GM19023 (cell line): ENCODE data around the gene CCDC71L.

Source experiments
- ATAC-seq: cut with Tn5 transposase; IDR thresholded peaks from one replicate; pipeline ENCODE4 v1.9.1; 2021; ENCODE audit warnings: mild to moderate bottlenecking, moderate library complexity; ENCODE audit not compliant: unreplicated experiment

Gene CCDC71L

GRCh38 chr7:106626376-106627164 is 34.4 kb downstream of the CCDC71L start:
- no peak for ATAC-seq

DNA sequence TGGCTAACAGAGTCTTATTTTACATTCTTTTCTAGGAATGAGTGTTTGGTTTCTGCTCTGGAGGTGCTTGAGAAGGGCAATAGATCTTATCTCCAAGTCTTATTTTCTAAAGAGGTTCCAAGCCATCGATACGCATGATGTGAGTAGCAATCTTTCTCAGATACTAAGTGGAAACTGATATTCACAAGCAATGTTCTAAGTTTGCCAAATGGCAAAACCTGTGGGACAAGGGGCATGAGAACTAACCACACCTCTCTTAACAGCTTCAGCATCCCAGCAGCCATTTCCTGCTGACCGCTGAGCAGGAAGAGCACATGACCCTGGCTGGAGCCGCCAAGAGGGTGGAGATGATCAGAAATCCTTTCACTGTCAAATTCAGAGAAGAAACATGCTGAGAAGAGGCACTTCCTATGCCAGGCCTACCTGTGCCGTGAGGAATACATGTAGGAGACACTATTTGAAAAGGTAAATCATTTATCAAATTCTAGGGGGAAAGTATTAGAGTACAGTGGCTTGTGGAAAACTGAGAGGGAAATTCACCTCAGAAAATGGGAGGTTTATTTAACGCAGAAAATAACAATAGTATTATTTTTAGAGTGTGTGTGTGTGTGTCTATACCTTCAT is 35.2 kb downstream of the CCDC71L start:
- ATAC-seq: no peak

GRCh38 chr7:106623853-106624252 is 37.1 kb downstream of the CCDC71L start:
- no peak for ATAC-seq

- ATAC-seq: no peak
These were observed 37.7 kb downstream of the CCDC71L start for GRCh38 chr7:106623315-106623660.

DNA sequence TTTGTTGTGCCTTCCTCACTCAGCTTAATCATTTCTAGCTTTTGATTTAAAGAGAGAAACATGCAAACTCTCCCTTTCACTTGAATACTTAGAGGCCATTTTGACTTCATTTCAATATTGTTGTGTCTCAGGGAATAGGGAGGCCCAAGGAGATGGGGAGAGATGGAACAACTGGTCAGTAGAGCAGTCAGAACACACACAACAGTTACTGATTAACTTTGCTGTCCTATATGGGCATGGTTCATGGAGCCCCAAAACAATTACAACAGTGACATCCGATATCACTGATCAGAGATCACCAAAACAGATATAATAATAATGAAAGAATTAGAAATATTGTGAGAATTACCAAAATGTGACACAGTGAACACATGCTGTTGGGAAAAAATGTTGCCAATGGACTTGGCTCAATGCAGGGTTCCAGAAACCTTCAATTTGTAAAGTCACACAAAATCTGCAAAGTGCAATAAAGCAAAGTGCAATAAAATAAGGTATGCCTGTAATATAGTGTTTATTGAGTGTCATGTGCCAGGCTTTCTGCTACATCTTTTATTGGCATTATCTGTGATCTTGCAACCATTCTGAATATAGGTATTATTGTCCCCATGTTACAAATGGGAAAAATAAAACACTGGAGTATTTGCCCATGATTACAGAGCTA is 38.2 kb downstream of the CCDC71L start:
- ATAC-seq: no peak

- ATAC-seq: no peak
These were observed 39.4 kb downstream of the CCDC71L start for GRCh38 chr7:106621393-106622132.

DNA sequence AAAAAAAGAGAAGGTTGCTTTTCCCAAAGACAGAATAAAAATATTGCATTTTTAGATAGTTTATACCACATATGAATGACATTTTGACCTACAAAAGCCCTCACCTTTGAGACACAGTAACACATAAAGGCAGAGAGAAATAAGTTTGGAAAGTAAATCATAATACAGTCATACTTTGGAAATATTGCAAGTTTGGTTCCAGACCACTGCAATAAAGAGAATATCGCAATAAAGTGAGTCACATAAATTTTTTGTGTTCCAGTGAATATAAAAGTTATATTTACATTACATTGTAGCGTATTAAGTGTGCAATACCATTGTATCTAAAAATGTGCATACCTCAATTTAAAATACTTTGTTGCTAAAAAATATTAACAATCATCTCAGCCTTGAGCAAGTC is 40.3 kb downstream of the CCDC71L start:
- ATAC-seq: no peak

- ATAC-seq: no peak
These were observed 40.9 kb downstream of the CCDC71L start for GRCh38 chr7:106620034-106620433.

DNA sequence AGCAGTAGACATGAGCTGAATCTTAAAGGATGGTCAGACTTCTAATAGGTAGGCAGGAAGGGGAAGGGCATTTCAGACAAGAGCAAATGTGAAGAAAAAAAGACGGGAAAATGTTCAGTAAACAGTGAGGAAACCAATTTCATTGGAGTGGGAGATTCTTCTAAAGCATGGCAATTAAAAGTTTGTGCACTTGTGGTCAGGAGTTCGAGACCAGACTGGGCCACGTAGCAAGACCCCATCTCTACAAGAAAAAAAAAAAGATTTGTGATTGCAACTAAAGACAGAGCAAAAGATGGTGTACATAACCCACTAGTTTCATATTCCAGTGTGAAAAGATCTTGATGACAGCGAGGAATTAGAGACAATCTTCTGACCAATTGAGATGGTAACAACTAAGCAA is 41.7 kb downstream of the CCDC71L start:
- no peak for ATAC-seq

DNA sequence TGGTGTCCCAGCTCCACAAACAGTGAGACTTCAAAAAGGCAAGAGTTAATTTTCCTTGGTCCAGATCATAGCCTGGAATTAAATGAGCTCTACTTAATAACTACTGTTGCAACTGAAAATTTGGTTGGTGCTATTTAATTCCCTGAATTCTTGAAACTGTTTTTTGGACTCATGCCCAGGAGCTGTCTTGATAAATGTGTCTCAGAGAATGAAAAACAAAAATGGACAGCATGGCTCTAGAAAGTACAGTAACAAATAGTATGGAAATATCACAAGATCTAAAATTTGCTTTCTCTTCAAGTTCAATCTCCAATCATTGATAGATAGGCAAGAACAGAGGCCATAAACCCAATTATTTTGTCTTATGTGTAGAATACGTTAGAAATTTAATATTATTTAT is 42.5 kb downstream of the CCDC71L start:
- no peak for ATAC-seq

GRCh38 chr7:106617860-106618259 is 43.1 kb downstream of the CCDC71L start:
- ATAC-seq: no peak

DNA sequence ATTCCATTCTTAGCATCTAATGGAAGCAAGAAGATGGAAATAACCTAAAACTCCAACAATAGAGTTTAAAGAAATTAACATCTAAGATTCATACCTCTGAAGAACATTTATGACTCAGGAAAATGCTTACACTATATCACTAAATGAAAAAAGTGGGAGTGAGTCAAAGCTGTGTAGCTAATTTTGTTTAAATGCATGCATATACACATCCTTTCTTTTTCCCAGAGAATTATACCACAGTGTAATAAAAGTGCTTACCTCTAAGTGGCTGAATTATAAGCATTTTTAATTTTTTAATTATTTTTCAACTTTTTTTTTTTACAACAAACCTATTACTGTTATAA is 44.3 kb downstream of the CCDC71L start:
- no peak for ATAC-seq

- no peak for ATAC-seq
These were observed 44.9 kb downstream of the CCDC71L start for GRCh38 chr7:106615808-106616707.

GRCh38 chr7:106614751-106615150 is 46.2 kb downstream of the CCDC71L start:
- ATAC-seq: no peak

DNA sequence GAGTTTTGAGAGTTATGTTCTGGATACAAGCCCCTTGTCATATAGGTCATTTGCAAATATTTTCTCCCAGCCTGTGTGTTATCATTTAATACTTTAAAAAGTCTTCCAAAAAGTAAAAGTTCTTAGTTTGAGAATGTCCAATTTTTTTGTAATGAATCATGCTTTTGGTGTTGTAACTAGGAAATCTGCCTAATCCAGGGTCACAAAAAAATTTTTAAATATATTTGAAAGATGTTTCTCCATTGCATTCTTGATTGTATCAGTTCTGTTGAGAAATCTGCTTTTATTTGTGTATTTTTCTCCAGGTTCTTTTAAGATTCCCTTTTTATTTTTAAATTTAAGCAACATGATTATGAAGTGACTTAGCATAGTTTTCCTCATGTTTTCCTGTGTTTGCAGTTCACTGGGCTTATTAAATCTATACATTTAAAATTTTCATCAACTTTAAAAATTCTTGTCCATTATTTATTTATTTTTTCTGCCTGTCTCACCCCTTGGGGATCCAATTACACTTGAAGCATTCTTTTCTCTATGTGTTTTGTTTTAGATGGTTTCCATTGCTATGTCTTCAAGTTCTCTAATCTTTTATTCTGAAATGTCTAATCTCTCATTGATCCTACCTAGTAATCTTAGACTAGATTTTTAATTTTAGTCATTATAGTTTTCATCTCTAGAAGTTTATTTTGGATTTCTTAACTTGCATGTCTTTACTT is 47.0 kb downstream of the CCDC71L start:
- ATAC-seq: no peak

DNA sequence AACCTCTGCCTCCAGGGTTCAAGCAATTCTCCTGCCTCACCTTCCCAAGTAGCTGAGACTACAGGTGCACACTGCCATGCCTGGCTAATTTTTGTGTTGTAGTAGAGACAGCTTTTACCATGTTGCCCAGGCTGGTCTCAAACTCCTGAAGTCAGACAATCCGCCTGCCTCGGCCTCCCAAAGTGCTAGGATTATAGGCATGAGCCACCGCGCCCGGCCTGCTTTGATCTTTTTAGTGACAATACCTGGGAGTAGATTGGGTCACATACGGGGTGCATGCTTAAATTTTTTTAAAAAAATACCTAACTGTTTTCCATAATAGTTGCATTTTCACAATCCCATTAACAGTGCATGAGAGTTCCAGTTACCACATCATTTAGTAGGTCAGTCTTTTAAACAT is 47.7 kb downstream of the CCDC71L start:
- no peak for ATAC-seq

- no peak for ATAC-seq
These were observed 48.5 kb downstream of the CCDC71L start for GRCh38 chr7:106612432-106612831.

DNA sequence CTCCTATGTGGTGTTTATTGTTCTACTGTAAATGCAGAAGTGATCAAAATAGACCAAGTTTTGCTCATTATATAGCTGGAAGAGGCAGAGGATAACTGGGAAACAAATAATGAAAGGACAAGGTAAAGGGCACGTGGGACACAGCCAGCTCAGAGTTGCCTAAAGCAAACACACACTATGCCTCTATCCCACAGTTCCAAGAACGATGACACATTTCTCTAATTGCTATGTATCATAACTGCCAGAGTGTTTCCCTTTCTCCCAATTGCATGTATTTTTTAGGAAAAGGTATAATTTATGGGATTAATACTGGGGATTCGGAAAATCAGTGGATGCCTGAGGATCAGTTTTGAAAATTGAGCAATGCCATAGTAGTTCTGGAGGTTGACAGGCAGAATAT is 49.0 kb downstream of the CCDC71L start:
- ATAC-seq: no peak

GRCh38 chr7:106610996-106611886 is 49.7 kb downstream of the CCDC71L start:
- no peak for ATAC-seq
